Measurements from ENCODE around the gene GPANK1. TPM values are rescaled to one million over a fixed set of nuclear protein-coding genes. Genes with fewer than 3 reads are reported as not detected.

Gene GPANK1
- total RNA-seq, 1 donor = 16.2 TPM

- peak in 1 of 3 donors; percentile 21 for DNase-seq (ENCODE audit: low read depth in 2 of 3, low spot score in 2 of 3)
Measured at GRCh38 chr6:31663961-31664789, 622 bp downstream of the GPANK1 start.

- DNase-seq (ENCODE audit: low read depth in 2 of 3, low spot score in 2 of 3) = no peak
Measured at GRCh38 chr6:31663126-31663960, 1.5 kb downstream of the GPANK1 start.

- DNase-seq (ENCODE audit: low read depth in 2 of 3, low spot score in 2 of 3) = no peak
Measured at GRCh38 chr6:31662124-31662723, 2.6 kb downstream of the GPANK1 start.

- DNase-seq (ENCODE audit: low read depth in 2 of 3, low spot score in 2 of 3) = no peak
Measured at GRCh38 chr6:31661262-31662123, 3.3 kb downstream of the GPANK1 start.

- peak in 2 of 3 donors; percentile 74 to 75 for DNase-seq (ENCODE audit: low read depth in 2 of 3, low spot score in 2 of 3)
Measured at GRCh38 chr6:31660381-31661261, 4.2 kb downstream of the GPANK1 start, which contains the start of gene C6orf47. Gene C6orf47, minus strand, starts transcription at chr6:31660778. Its CDS starts 831 bp downstream, at chr6:31659947.

- DNase-seq (ENCODE audit: low read depth in 2 of 3, low spot score in 2 of 3) = peak in 2 of 3 donors; percentile 33 to 53
Measured at GRCh38 chr6:31659649-31660380, 5.0 kb downstream of the GPANK1 start.

- DNase-seq (ENCODE audit: low read depth in 2 of 3, low spot score in 2 of 3) = no peak
Measured at GRCh38 chr6:31658983-31659648, 5.7 kb downstream of the GPANK1 start.

- no peak for DNase-seq (ENCODE audit: low read depth in 2 of 3, low spot score in 2 of 3)
Measured at GRCh38 chr6:31658158-31658688, 6.6 kb downstream of the GPANK1 start.

- no peak for DNase-seq (ENCODE audit: low read depth in 2 of 3, low spot score in 2 of 3)
Measured at GRCh38 chr6:31657406-31658157, 7.2 kb downstream of the GPANK1 start.

GRCh38 chr6:31655349-31656237, 9.2 kb downstream of the GPANK1 start, which contains the start of gene APOM:
Gene APOM, plus strand, starts transcription at chr6:31655894. Its CDS starts 73 bp downstream, at chr6:31655967.
- DNase-seq (ENCODE audit: low read depth in 2 of 3, low spot score in 2 of 3) = no peak

- DNase-seq (ENCODE audit: low read depth in 2 of 3, low spot score in 2 of 3) = no peak
Measured at GRCh38 chr6:31654574-31655348, 10.0 kb downstream of the GPANK1 start.

GRCh38 chr6:31652925-31653724, 11.7 kb downstream of the GPANK1 start:
- DNase-seq (ENCODE audit: low read depth in 2 of 3, low spot score in 2 of 3) = peak in 1 of 3 donors; percentile 98

GRCh38 chr6:31651602-31652191, 13.1 kb downstream of the GPANK1 start:
- DNase-seq (ENCODE audit: low read depth in 2 of 3, low spot score in 2 of 3) = no peak

- DNase-seq (ENCODE audit: low read depth in 2 of 3, low spot score in 2 of 3) = no peak
Measured at GRCh38 chr6:31645325-31645724, 19.5 kb downstream of the GPANK1 start.

Data from hematopoietic multipotent progenitor cell (in vitro differentiated cells).